ENCODE measurements around the gene MYH10.

MYH10 gene

DNA sequence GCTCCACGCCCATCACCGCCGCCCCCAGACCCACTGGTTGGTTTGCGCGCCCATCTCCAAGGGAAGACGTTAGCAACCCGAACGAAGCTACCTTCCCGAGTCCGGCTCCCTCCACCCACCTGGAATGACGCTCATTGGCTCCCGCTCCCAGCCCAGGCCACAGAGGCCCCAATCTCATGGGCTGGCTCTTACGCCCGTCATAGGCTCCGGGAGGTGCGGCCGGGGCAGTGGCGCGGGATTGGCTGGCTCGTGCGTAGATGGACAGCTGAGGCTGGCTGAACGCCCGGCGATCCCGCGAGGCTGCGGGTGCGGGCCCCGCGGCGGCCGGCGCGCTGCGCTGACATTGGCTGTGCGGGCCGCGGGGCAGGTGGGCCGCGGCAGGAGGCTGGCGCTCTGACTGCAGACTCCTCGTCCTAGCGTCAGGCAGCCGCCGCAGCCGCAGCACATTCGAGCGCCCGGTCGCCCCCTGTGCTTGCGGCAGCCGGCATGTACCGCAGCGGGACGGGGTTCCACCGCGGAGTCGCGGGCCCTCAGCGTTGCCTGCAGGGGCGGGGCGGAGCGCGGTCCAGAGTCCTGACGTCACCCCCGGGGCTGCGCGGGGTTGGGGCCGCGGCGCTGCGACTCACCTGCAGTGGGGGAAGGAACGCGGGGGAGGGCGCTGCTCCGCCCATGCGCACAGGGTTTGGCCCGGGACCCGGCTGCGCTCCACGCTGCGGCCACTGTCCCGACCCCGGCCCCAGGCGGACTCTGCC lies 453 bp upstream of the MYH10 start:
- Histone ChIP-seq H3K4me2 (ENCODE audit: low read length) (peak overlapping the region; percentile 99), H3K9me3 (ENCODE audit: control insufficient read depth, low read length) (no peaks in the 10 kb centered on the region), H2AFZ (peak overlapping the region; percentile 94), H3K4me1 (peaks cover 4% of the 10 kb centered on the region), H3K36me3 (ENCODE audit: control insufficient read depth, insufficient read depth, low read length) (no peaks in the 10 kb centered on the region), H3K27ac (peak overlapping the region; percentile 77), H3K9ac (no peak overlapping the region), H3K4me3 (ENCODE audit: low read depth, low read length) (peak overlapping the region; percentile 80), H3K79me2 (peaks cover 7% of the 10 kb centered on the region), H3K27me3 (ENCODE audit: control insufficient read depth, insufficient read depth, low read length) (no peaks in the 10 kb centered on the region)
- TF ChIP-seq, protein P1, sequence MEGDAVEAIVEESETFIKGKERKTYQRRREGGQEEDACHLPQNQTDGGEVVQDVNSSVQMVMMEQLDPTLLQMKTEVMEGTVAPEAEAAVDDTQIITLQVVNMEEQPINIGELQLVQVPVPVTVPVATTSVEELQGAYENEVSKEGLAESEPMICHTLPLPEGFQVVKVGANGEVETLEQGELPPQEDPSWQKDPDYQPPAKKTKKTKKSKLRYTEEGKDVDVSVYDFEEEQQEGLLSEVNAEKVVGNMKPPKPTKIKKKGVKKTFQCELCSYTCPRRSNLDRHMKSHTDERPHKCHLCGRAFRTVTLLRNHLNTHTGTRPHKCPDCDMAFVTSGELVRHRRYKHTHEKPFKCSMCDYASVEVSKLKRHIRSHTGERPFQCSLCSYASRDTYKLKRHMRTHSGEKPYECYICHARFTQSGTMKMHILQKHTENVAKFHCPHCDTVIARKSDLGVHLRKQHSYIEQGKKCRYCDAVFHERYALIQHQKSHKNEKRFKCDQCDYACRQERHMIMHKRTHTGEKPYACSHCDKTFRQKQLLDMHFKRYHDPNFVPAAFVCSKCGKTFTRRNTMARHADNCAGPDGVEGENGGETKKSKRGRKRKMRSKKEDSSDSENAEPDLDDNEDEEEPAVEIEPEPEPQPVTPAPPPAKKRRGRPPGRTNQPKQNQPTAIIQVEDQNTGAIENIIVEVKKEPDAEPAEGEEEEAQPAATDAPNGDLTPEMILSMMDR (IDR thresholded peaks at IDR 0.05) = peak; percentile 40

DNA sequence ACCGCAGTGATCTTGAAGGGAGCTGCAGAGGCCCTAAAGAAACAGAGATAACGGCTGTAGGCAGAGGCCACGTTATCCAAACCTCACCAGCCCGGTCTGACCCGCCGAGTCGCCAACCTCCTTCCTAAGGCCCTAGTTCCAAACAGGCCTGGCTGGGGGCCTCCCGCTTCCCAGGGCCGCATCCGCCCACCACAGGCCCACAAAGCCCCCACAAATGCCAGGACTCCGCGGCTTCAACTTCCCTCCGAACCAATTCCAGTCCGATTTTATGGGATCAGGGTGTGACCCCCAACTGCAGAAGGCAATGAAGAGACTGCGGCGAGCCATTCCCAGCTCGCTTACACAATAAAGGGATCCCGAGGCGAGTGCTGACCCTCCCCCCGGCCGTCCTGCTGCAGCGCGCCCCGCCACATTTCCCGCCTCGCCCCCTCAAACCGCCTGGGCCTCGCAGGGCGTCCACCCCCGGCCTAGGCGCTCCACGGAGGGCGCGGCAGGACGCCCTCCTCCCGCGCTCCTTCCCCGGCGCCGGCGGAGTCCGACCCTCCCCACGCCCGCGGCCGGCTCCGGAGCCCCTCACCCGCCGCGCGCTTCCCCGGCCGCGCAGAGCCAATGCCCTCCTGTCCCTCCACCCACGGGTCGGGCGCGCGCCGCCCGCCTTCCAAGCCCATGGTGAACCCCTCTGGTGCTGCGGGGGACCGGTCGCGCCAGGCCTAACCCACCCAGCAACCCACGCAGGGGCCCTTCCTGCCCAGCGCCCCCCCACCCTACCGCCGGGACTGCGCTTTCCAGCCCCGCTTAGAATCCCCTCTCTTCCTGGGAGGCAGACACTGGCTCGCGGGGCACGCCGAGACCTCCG lies 926 bp downstream of the MYH10 start:
- TF ChIP-seq, protein P1 (IDR thresholded peaks at IDR 0.05) = no peak
- peaks cover 4% of the 10 kb centered on the region for H3K4me1 ChIP-seq
- no peaks in the 10 kb centered on the region for H3K9me3 ChIP-seq (ENCODE audit: control insufficient read depth, low read length)
- peak overlapping the region; percentile 94 for H2AFZ ChIP-seq
- H3K27me3 ChIP-seq (ENCODE audit: control insufficient read depth, insufficient read depth, low read length) = no peaks in the 10 kb centered on the region
- peaks cover 9% of the 10 kb centered on the region for H3K79me2 ChIP-seq
- peak overlapping the region; percentile 45 for H3K27ac ChIP-seq
- no peaks in the 10 kb centered on the region for H3K36me3 ChIP-seq (ENCODE audit: control insufficient read depth, insufficient read depth, low read length)
- no peak overlapping the region for H3K9ac ChIP-seq
- H3K4me2 ChIP-seq (ENCODE audit: low read length) = peak overlapping the region; percentile 99
- peak overlapping the region; percentile 80 for H3K4me3 ChIP-seq (ENCODE audit: low read depth, low read length)

DNA sequence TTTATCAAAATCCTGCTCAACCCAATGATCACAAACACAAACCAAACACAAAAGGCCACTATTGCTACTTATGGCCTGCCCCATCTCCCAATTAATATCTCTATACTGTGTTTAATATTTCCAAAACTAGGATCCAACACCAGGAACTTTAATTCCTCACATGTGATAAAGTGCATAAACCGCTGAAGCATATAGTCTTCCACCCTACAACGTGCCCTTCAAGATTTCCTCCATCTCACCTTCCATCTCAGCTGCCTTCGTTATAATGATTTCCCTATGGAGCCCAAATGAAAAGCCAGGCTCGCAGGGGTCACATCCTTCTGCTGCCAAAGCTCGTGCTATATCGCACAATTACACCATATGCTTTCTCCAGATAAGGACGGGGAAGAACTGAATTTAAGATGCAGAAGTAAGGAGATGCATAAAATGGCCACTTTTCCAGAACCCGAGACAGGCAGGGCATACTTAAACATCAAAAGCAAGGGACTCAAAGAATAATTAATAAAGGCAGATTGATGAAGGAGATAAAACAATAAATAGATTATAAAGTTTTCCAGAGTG lies 1.8 kb downstream of the MYH10 start:
- H3K79me2 ChIP-seq = peaks cover 9% of the 10 kb centered on the region
- no peak overlapping the region for H3K27ac ChIP-seq
- no peak overlapping the region for H3K4me2 ChIP-seq (ENCODE audit: low read length)
- peaks cover 4% of the 10 kb centered on the region for H3K4me1 ChIP-seq
- no peak overlapping the region for H3K9ac ChIP-seq
- H3K27me3 ChIP-seq (ENCODE audit: control insufficient read depth, insufficient read depth, low read length) = no peaks in the 10 kb centered on the region
- no peaks in the 10 kb centered on the region for H3K9me3 ChIP-seq (ENCODE audit: control insufficient read depth, low read length)
- H2AFZ ChIP-seq = no peak overlapping the region
- TF ChIP-seq, protein P1 (IDR thresholded peaks at IDR 0.05) = no peak
- no peak overlapping the region for H3K4me3 ChIP-seq (ENCODE audit: low read depth, low read length)
- H3K36me3 ChIP-seq (ENCODE audit: control insufficient read depth, insufficient read depth, low read length) = no peaks in the 10 kb centered on the region

DNA sequence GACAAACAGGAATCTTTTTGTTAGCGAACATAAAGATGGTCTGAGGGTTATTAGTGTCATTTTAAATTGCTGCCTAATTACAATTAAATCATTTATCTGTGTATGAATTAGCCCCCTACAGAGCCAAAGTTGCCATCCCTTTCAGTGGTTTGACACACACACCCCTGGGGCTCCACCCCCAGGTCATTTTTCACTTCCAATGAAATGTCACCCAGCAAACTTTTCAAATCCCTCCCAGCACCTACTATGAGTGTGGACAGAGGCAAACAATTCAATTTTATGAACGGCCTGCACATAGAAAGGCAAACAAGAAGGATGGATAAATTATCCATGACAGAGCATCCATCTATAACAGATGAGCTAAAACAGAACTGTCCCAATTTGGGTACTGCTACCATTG lies 2.4 kb downstream of the MYH10 start:
- Histone ChIP-seq H3K4me2 (ENCODE audit: low read length) (no peak overlapping the region), H3K9me3 (ENCODE audit: control insufficient read depth, low read length) (no peaks in the 10 kb centered on the region), H3K4me1 (peaks cover 4% of the 10 kb centered on the region), H3K27ac (no peak overlapping the region), H3K9ac (no peak overlapping the region), H3K4me3 (ENCODE audit: low read depth, low read length) (no peak overlapping the region), H2AFZ (no peak overlapping the region), H3K79me2 (peaks cover 9% of the 10 kb centered on the region), H3K36me3 (ENCODE audit: control insufficient read depth, insufficient read depth, low read length) (no peaks in the 10 kb centered on the region), H3K27me3 (ENCODE audit: control insufficient read depth, insufficient read depth, low read length) (no peaks in the 10 kb centered on the region)
- TF ChIP-seq, protein P1 (IDR thresholded peaks at IDR 0.05) = no peak
